ENCODE data around the gene CBLB. TPM values are rescaled to one million over a fixed set of nuclear protein-coding genes. Genes with fewer than 3 reads are reported as not detected.

Gene CBLB
- total RNA-seq, 1 experiment from 2014 or later, result 19.7 TPM

DNA sequence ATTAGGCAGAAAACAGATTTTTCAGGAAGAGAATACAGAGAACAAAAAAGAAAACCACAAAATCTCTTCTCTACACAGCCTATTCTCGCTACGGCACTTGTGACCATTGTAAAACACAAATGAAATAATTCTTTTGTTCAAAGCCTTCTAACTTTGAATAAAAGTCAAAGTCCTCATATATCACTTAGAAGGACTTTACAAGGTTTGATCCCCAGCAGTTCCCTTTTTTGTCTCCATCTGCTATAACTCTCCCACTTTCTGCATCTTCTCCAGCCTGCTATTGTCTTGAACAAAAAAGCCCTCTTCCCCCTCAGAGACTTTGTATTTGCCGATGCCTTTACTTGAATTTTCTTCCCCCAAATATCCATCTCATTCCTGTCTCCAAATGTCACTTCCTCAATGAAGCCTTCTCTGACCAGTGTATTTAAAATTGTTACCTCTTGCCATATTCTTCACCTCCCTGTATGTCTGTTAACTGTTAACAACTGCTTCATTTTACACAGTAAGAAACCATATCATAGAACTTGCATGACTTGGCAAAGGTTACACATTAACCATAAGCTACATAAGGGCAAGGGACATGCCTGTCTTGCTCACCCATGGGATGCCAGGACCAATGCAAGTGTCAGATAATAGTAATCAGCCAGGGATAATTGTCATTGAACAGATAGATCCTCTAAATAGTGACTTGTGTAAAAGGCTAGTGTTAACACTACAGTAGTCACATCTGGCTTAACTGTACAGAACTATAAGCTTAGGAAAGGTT is 122.4 kb downstream of the CBLB start:
- BruUV-seq (replicated peaks), result no TSS peak
- no peak for DNase-seq (ENCODE audit: unreplicated experiment)
- ChIA-PET CTCF (interaction anchor here (0.6 to 0.7 kb wide), 2 partner anchors 27 to 88 kb away, joined by 3 read pairs; no protein-coding TSS in a partner anchor), POLR2A (interaction anchor here (0.6 kb wide), 1 partner anchor 192 kb away, joined by 3 read pairs; no protein-coding TSS in a partner anchor)
- Mint-ChIP-seq H3K4me1 (ENCODE audit: insufficient read depth, unreplicated experiment) (peaks cover 10% of the 10 kb centered on the region), H3K27ac (ENCODE audit: low read depth, unreplicated experiment) (peak overlapping the region; percentile 13), H3K4me3 (ENCODE audit: unreplicated experiment) (no peak overlapping the region), H3K27me3 (ENCODE audit: insufficient read depth, unreplicated experiment) (no peaks in the 10 kb centered on the region), H3K36me3 (ENCODE audit: insufficient read depth, unreplicated experiment) (peaks cover 31% of the 10 kb centered on the region), H3K9me3 (ENCODE audit: unreplicated experiment) (no peaks in the 10 kb centered on the region)
- intact Hi-C loops (cut with micrococcal nuclease), result no loop called here
- TF ChIP-seq, protein P1, sequence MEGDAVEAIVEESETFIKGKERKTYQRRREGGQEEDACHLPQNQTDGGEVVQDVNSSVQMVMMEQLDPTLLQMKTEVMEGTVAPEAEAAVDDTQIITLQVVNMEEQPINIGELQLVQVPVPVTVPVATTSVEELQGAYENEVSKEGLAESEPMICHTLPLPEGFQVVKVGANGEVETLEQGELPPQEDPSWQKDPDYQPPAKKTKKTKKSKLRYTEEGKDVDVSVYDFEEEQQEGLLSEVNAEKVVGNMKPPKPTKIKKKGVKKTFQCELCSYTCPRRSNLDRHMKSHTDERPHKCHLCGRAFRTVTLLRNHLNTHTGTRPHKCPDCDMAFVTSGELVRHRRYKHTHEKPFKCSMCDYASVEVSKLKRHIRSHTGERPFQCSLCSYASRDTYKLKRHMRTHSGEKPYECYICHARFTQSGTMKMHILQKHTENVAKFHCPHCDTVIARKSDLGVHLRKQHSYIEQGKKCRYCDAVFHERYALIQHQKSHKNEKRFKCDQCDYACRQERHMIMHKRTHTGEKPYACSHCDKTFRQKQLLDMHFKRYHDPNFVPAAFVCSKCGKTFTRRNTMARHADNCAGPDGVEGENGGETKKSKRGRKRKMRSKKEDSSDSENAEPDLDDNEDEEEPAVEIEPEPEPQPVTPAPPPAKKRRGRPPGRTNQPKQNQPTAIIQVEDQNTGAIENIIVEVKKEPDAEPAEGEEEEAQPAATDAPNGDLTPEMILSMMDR (IDR thresholded peaks at IDR 0.05; ENCODE audit: unreplicated experiment), result no peak

DNA sequence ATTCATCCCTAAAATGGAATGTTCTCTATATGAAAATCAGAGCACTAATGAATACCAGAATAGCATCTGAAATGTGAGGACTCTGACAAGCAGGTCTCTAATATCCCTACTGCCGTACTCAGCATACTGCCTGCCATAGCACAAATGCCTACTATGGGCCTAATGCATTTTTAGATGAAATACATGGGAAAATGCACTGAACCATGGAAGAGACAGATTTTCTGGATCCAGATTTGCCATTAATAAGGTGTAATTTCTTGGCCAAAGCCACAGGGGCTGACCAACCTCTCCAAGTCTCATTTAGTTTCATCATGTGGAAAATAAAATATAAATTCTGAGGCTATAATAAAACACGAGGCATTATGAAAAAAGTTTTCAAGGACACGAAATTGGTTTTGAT is 123.8 kb downstream of the CBLB start:
- H3K27ac Mint-ChIP-seq (ENCODE audit: low read depth, unreplicated experiment), result no peak overlapping the region
- no peak overlapping the region for H3K4me3 Mint-ChIP-seq (ENCODE audit: unreplicated experiment)
- peaks cover 10% of the 10 kb centered on the region for H3K4me1 Mint-ChIP-seq (ENCODE audit: insufficient read depth, unreplicated experiment)
- peaks cover 27% of the 10 kb centered on the region for H3K36me3 Mint-ChIP-seq (ENCODE audit: insufficient read depth, unreplicated experiment)
- no TSS peak for BruUV-seq (replicated peaks)
- intact Hi-C loops (cut with micrococcal nuclease), result no loop called here
- TF ChIP-seq, protein P1 (IDR thresholded peaks at IDR 0.05; ENCODE audit: unreplicated experiment), result no peak
- ChIA-PET POLR2A (interaction anchor here (0.7 kb wide), 1 partner anchor 43 kb away, joined by 3 read pairs; no protein-coding TSS in a partner anchor), CTCF (no interaction called here)
- DNase-seq (ENCODE audit: unreplicated experiment), result no peak
- no peaks in the 10 kb centered on the region for H3K27me3 Mint-ChIP-seq (ENCODE audit: insufficient read depth, unreplicated experiment)
- H3K9me3 Mint-ChIP-seq (ENCODE audit: unreplicated experiment), result no peaks in the 10 kb centered on the region

DNA sequence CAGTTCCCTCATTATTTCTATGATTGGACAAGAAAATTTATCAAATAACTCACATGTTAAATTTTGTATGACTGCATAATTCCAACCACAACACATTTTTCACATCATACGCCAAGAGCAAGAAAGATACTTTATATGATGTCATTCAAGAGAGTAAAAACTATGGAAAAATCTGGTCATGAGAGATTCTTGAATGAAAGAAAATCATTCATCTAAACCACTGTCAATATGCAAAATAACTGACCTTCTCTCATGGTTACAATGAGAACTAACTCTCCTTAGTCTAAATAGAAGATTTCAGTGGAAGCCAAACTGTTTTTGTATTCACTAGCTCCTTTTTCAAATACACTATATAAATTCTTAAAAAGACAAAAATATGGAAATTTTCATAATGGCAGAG is 124.6 kb downstream of the CBLB start:
- H3K27me3 Mint-ChIP-seq (ENCODE audit: insufficient read depth, unreplicated experiment), result no peaks in the 10 kb centered on the region
- no peak overlapping the region for H3K27ac Mint-ChIP-seq (ENCODE audit: low read depth, unreplicated experiment)
- intact Hi-C loops (cut with micrococcal nuclease), result no loop called here
- H3K4me1 Mint-ChIP-seq (ENCODE audit: insufficient read depth, unreplicated experiment), result peaks cover 10% of the 10 kb centered on the region
- TF ChIP-seq, protein P1 (IDR thresholded peaks at IDR 0.05; ENCODE audit: unreplicated experiment), result no peak
- ChIA-PET POLR2A (interaction anchor here (0.7 kb wide), 1 partner anchor 44 kb away, joined by 3 read pairs; no protein-coding TSS in a partner anchor), CTCF (interaction anchor here (0.6 kb wide), 1 partner anchor 37 kb away, joined by 4 read pairs; no protein-coding TSS in a partner anchor)
- BruUV-seq (replicated peaks), result no TSS peak
- no peak for DNase-seq (ENCODE audit: unreplicated experiment)
- no peak overlapping the region for H3K4me3 Mint-ChIP-seq (ENCODE audit: unreplicated experiment)
- H3K9me3 Mint-ChIP-seq (ENCODE audit: unreplicated experiment), result no peaks in the 10 kb centered on the region
- H3K36me3 Mint-ChIP-seq (ENCODE audit: insufficient read depth, unreplicated experiment), result peaks cover 36% of the 10 kb centered on the region

DNA sequence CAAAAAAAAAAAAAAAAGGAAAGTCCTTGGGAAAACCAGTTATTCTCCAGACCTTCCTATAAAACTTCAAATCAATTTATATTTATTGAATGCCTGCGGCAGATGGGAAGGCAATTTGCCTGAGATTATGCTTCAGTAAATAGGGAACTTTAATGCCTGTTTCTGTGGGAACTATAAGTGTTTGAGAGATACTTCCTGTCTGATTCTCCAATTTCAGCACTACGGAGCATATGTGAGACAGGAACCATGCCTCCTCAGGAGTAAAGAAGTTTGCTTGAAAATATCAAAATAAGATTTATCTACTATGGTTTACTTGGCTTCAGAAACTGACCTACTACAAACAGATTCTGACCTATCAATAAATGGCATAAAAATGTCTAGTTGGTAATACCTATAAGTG is 135.5 kb downstream of the CBLB start:
- TF ChIP-seq, protein P1 (IDR thresholded peaks at IDR 0.05; ENCODE audit: unreplicated experiment), result no peak
- Mint-ChIP-seq H3K27ac (ENCODE audit: low read depth, unreplicated experiment) (no peak overlapping the region), H3K4me1 (ENCODE audit: insufficient read depth, unreplicated experiment) (no peaks in the 10 kb centered on the region), H3K9me3 (ENCODE audit: unreplicated experiment) (no peaks in the 10 kb centered on the region), H3K4me3 (ENCODE audit: unreplicated experiment) (no peak overlapping the region), H3K36me3 (ENCODE audit: insufficient read depth, unreplicated experiment) (peaks cover under 1% of the 10 kb centered on the region), H3K27me3 (ENCODE audit: insufficient read depth, unreplicated experiment) (no peaks in the 10 kb centered on the region)
- POLR2A ChIA-PET, result no interaction called here
- no TSS peak for BruUV-seq (replicated peaks)
- DNase-seq (ENCODE audit: unreplicated experiment), result no peak
- CTCF ChIA-PET, result no interaction called here
- intact Hi-C loops (cut with micrococcal nuclease), result no loop called here
